ENCODE measurements around the gene STC2.
A peak's percentile ranks its signal among the peaks of the same experiment; 100 is the strongest.

Gene STC2

DNA sequence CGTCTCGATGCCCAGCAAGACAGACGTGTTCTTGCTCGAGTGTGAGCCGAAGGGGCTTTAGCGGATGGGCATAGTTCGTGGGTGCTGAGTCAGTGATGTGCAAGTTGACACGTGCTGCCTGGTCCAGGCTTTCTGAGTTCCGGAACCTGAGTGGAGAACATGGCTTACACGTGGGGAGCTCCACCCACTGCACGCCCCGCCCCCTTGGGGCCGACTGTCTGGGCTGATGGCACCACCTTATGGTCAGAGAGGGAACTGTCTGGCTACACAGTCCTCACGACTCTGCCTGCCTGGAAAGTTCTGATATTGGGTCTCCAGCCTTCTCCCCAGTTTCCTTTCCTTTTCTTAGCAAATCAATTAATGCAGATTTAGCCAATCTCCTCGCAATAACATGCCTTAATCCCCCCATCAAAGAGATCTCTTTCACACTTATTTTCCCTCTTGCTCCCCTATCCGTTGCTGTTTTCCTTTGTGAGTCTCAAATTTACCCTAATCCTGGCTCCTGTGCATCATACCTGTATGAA is 3.8 kb upstream of the STC2 start:
- TF ChIP-seq, protein P1, sequence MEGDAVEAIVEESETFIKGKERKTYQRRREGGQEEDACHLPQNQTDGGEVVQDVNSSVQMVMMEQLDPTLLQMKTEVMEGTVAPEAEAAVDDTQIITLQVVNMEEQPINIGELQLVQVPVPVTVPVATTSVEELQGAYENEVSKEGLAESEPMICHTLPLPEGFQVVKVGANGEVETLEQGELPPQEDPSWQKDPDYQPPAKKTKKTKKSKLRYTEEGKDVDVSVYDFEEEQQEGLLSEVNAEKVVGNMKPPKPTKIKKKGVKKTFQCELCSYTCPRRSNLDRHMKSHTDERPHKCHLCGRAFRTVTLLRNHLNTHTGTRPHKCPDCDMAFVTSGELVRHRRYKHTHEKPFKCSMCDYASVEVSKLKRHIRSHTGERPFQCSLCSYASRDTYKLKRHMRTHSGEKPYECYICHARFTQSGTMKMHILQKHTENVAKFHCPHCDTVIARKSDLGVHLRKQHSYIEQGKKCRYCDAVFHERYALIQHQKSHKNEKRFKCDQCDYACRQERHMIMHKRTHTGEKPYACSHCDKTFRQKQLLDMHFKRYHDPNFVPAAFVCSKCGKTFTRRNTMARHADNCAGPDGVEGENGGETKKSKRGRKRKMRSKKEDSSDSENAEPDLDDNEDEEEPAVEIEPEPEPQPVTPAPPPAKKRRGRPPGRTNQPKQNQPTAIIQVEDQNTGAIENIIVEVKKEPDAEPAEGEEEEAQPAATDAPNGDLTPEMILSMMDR (IDR thresholded peaks at IDR 0.05; ENCODE audit: low read depth, low read length, poor library complexity, severe bottlenecking), result peak; percentile 93
- no peak for TF ChIP-seq EZH2phosphoT487 (IDR thresholded peaks at IDR 0.05; ENCODE audit: borderline replicate concordance, low read length)
- no peaks in the 10 kb centered on the region for H3K9me3 ChIP-seq (ENCODE audit: control insufficient read depth, insufficient read depth, low read length)

DNA sequence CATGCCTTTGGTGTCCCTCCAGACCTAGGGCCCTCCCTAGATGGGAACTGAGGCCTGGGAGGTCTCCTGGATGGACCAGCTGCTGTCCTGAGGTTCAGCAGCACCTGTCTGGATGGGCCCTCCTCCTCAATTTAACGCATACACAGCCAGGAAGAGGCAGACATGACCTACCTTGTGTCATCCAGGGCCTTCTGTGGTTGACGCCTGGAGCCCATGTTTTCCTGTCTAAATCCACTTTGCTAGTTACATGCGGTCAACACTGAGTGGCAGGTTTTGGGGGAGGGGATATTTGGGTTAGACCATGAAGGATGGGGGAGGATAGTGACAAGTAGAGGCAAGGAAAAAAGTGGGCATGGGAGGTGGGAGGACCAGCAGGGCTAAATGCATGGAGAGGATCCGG is 3.1 kb upstream of the STC2 start:
- Histone ChIP-seq H3K79me2 (ENCODE audit: control insufficient read depth, low read length) (no peaks in the 10 kb centered on the region), H3K27me3 (ENCODE audit: control insufficient read depth, low read length) (no peaks in the 10 kb centered on the region), H3K4me2 (ENCODE audit: low read length) (no peak overlapping the region), H4K20me1 (ENCODE audit: control insufficient read depth, insufficient read depth, low read depth, low read length) (no peaks in the 10 kb centered on the region), H3F3A (ENCODE audit: control insufficient read depth, insufficient read depth) (no peaks in the 10 kb centered on the region), H3K9me3 (ENCODE audit: control insufficient read depth, insufficient read depth, low read length) (no peaks in the 10 kb centered on the region), H3K9me2 (replicated peaks; ENCODE audit: control insufficient read depth, low read length) (no peaks in the 10 kb centered on the region), H3K4me1 (ENCODE audit: control insufficient read depth, low read length) (peaks cover 4% of the 10 kb centered on the region; the same call in 1 of the 2 replicates), H3K36me3 (ENCODE audit: control insufficient read depth, low read length) (no peaks in the 10 kb centered on the region), H3K27ac (ENCODE audit: low read depth, low read length) (no peak overlapping the region), H3K4me3 (ENCODE audit: low read length) (no peak overlapping the region)
- TF ChIP-seq, protein P1 (IDR thresholded peaks at IDR 0.05; ENCODE audit: low read depth, low read length, poor library complexity, severe bottlenecking), result no peak
- TF ChIP-seq EZH2phosphoT487 (IDR thresholded peaks at IDR 0.05; ENCODE audit: borderline replicate concordance, low read length), result no peak

More for the DNA sequence above, 3.8 kb upstream of the STC2 start:
- Histone ChIP-seq H3K79me2 (ENCODE audit: control insufficient read depth, low read length) (no peaks in the 10 kb centered on the region), H3K4me1 (ENCODE audit: control insufficient read depth, low read length) (peaks cover 4% of the 10 kb centered on the region; the same call in 1 of the 2 replicates), H4K20me1 (ENCODE audit: control insufficient read depth, insufficient read depth, low read depth, low read length) (no peaks in the 10 kb centered on the region), H3K27ac (ENCODE audit: low read depth, low read length) (no peak overlapping the region), H3K4me3 (ENCODE audit: low read length) (no peak overlapping the region), H3K27me3 (ENCODE audit: control insufficient read depth, low read length) (no peaks in the 10 kb centered on the region), H3K36me3 (ENCODE audit: control insufficient read depth, low read length) (no peaks in the 10 kb centered on the region), H3F3A (ENCODE audit: control insufficient read depth, insufficient read depth) (no peaks in the 10 kb centered on the region), H3K4me2 (ENCODE audit: low read length) (no peak overlapping the region), H3K9me2 (replicated peaks; ENCODE audit: control insufficient read depth, low read length) (no peaks in the 10 kb centered on the region)

DNA sequence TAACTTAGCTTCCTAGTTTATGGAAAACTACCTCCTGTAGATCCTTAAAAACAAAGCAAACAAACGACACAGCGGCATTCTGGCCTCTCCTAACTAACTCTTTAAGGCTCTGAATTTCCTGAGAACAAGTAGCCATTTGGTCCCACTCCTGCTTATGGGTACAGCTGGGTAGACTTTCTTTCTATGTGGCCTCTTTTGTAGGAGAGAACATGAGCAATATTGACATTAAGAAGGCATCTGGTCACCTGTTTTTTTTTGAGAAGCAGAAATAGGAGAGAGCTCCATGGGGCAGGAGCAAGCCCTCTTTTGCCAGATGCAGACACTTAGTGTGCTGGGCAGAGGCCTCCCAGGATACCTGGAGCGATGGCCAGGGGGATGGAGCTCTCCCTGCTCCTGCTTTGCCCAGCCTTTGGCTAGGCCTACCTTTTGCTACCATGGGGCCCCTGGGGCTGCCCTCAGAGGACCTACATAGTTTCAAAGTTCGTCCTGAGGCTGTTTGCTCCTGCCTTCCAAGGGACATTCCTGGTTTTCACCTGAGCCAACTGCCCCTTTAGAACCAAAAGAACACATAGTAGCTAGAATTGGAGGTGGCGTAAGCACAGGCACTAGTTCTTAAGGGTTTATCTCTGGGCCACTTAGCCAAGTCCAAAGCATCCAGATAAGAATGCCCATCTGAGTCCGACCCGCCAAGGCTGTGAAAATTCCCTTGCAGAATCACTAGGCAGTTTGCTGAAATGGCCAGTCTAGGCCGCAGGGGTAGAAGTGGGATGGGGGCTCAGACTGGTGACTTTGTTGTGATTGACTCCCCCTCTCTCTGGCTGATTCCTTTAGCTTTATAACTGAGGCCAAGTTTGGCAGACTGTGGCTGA is 2.4 kb upstream of the STC2 start:
- H3K79me2 ChIP-seq (ENCODE audit: control insufficient read depth, low read length), result no peaks in the 10 kb centered on the region
- no peak overlapping the region for H3K4me3 ChIP-seq (ENCODE audit: low read length)
- no peaks in the 10 kb centered on the region for H3F3A ChIP-seq (ENCODE audit: control insufficient read depth, insufficient read depth)
- H3K9me2 ChIP-seq (replicated peaks; ENCODE audit: control insufficient read depth, low read length), result no peaks in the 10 kb centered on the region
- H3K9me3 ChIP-seq (ENCODE audit: control insufficient read depth, insufficient read depth, low read length), result no peaks in the 10 kb centered on the region
- TF ChIP-seq EZH2phosphoT487 (IDR thresholded peaks at IDR 0.05; ENCODE audit: borderline replicate concordance, low read length), result no peak
- TF ChIP-seq, protein P1 (IDR thresholded peaks at IDR 0.05; ENCODE audit: low read depth, low read length, poor library complexity, severe bottlenecking), result no peak
- no peaks in the 10 kb centered on the region for H3K36me3 ChIP-seq (ENCODE audit: control insufficient read depth, low read length)
- H3K4me1 ChIP-seq (ENCODE audit: control insufficient read depth, low read length), result peaks cover 4% of the 10 kb centered on the region; the same call in 1 of the 2 replicates
- H3K27ac ChIP-seq (ENCODE audit: low read depth, low read length), result no peak overlapping the region
- H3K4me2 ChIP-seq (ENCODE audit: low read length), result no peak overlapping the region
- no peaks in the 10 kb centered on the region for H3K27me3 ChIP-seq (ENCODE audit: control insufficient read depth, low read length)
- H4K20me1 ChIP-seq (ENCODE audit: control insufficient read depth, insufficient read depth, low read depth, low read length), result no peaks in the 10 kb centered on the region

All from DOHH2 (cell line).